Measurements from ENCODE around the gene CNST. TPM values are rescaled to one million over a fixed set of nuclear protein-coding genes. Genes with fewer than 3 reads are reported as not detected.
A peak's percentile ranks its signal among the peaks of the same experiment; 100 is the strongest.
"Not testable (repeated sequence)": the region's sequence is repeated elsewhere in the genome, so short reads cannot be mapped to it uniquely, and the experiment has no call there.

Gene CNST
- total and polyA plus RNA-seq, 9 of the 15 experiments (the other 6 are each of a cell fraction or from before 2014, with no cell fraction given), result 17.0 to 55.3 (median 30.8) TPM

DNA sequence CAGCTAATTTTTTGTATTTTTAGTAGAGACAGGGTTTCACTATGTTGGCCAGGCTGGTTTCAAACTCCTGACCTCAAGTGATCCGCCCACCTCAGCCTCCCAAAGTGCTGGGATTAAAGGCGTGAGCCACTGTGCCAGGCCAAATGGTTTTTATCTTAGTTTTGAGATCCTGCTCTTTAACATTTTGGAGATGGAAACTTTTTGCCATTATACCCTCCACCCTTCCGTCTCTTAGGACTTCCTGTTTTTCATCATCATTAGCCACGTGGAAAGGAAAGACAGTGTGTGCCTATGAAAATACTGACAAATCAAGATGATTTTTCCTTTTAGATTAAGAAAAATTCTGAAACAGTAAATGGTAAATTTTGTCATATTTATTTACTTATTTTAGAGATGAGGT, 5.1 kb downstream of the CNST start (continued):
- TF ChIP-seq, protein P1, sequence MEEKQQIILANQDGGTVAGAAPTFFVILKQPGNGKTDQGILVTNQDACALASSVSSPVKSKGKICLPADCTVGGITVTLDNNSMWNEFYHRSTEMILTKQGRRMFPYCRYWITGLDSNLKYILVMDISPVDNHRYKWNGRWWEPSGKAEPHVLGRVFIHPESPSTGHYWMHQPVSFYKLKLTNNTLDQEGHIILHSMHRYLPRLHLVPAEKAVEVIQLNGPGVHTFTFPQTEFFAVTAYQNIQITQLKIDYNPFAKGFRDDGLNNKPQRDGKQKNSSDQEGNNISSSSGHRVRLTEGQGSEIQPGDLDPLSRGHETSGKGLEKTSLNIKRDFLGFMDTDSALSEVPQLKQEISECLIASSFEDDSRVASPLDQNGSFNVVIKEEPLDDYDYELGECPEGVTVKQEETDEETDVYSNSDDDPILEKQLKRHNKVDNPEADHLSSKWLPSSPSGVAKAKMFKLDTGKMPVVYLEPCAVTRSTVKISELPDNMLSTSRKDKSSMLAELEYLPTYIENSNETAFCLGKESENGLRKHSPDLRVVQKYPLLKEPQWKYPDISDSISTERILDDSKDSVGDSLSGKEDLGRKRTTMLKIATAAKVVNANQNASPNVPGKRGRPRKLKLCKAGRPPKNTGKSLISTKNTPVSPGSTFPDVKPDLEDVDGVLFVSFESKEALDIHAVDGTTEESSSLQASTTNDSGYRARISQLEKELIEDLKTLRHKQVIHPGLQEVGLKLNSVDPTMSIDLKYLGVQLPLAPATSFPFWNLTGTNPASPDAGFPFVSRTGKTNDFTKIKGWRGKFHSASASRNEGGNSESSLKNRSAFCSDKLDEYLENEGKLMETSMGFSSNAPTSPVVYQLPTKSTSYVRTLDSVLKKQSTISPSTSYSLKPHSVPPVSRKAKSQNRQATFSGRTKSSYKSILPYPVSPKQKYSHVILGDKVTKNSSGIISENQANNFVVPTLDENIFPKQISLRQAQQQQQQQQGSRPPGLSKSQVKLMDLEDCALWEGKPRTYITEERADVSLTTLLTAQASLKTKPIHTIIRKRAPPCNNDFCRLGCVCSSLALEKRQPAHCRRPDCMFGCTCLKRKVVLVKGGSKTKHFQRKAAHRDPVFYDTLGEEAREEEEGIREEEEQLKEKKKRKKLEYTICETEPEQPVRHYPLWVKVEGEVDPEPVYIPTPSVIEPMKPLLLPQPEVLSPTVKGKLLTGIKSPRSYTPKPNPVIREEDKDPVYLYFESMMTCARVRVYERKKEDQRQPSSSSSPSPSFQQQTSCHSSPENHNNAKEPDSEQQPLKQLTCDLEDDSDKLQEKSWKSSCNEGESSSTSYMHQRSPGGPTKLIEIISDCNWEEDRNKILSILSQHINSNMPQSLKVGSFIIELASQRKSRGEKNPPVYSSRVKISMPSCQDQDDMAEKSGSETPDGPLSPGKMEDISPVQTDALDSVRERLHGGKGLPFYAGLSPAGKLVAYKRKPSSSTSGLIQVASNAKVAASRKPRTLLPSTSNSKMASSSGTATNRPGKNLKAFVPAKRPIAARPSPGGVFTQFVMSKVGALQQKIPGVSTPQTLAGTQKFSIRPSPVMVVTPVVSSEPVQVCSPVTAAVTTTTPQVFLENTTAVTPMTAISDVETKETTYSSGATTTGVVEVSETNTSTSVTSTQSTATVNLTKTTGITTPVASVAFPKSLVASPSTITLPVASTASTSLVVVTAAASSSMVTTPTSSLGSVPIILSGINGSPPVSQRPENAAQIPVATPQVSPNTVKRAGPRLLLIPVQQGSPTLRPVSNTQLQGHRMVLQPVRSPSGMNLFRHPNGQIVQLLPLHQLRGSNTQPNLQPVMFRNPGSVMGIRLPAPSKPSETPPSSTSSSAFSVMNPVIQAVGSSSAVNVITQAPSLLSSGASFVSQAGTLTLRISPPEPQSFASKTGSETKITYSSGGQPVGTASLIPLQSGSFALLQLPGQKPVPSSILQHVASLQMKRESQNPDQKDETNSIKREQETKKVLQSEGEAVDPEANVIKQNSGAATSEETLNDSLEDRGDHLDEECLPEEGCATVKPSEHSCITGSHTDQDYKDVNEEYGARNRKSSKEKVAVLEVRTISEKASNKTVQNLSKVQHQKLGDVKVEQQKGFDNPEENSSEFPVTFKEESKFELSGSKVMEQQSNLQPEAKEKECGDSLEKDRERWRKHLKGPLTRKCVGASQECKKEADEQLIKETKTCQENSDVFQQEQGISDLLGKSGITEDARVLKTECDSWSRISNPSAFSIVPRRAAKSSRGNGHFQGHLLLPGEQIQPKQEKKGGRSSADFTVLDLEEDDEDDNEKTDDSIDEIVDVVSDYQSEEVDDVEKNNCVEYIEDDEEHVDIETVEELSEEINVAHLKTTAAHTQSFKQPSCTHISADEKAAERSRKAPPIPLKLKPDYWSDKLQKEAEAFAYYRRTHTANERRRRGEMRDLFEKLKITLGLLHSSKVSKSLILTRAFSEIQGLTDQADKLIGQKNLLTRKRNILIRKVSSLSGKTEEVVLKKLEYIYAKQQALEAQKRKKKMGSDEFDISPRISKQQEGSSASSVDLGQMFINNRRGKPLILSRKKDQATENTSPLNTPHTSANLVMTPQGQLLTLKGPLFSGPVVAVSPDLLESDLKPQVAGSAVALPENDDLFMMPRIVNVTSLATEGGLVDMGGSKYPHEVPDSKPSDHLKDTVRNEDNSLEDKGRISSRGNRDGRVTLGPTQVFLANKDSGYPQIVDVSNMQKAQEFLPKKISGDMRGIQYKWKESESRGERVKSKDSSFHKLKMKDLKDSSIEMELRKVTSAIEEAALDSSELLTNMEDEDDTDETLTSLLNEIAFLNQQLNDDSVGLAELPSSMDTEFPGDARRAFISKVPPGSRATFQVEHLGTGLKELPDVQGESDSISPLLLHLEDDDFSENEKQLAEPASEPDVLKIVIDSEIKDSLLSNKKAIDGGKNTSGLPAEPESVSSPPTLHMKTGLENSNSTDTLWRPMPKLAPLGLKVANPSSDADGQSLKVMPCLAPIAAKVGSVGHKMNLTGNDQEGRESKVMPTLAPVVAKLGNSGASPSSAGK (IDR thresholded peaks at IDR 0.05), result peak; percentile 49
- not testable (repeated sequence) for TF ChIP-seq ATF1 (CRISPR knock-in tag; IDR thresholded peaks at IDR 0.05)
- TF ChIP-seq ATF1 (tag; IDR thresholded peaks at IDR 0.05) (peak; percentile 37; the same call in 1 of the 2 replicates), GTF2E2 (tag; IDR thresholded peaks at IDR 0.05) (0 out of 2 replicates have a peak, but pooled peaks have one; percentile 46)
- TF ChIP-seq, protein P2, sequence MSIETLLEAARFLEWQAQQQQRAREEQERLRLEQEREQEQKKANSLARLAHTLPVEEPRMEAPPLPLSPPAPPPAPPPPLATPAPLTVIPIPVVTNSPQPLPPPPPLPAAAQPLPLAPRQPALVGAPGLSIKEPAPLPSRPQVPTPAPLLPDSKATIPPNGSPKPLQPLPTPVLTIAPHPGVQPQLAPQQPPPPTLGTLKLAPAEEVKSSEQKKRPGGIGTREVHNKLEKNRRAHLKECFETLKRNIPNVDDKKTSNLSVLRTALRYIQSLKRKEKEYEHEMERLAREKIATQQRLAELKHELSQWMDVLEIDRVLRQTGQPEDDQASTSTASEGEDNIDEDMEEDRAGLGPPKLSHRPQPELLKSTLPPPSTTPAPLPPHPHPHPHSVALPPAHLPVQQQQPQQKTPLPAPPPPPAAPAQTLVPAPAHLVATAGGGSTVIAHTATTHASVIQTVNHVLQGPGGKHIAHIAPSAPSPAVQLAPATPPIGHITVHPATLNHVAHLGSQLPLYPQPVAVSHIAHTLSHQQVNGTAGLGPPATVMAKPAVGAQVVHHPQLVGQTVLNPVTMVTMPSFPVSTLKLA (conservative IDR thresholded peaks at IDR 0.05), result peak; percentile 77 to 78

Measured in K562 (cell line).